H1 (cell line): Measurements from ENCODE around the gene ACTG1. TPM values are rescaled to one million over a fixed set of nuclear protein-coding genes. Genes with fewer than 3 reads are reported as not detected.
A peak's percentile ranks its signal among the peaks of the same experiment; 100 is the strongest.

Source experiments
- CTCF ChIA-PET: fragments of 300-600 bp; sonication (Branson Sonifier 250); formaldehyde crosslinking; loops from one replicate; lab custom pipeline; 2021; ENCODE audit not compliant: partially characterized antibody; lab: Charles Lee
- POLR2A ChIA-PET: fragments of 300-600 bp; sonication (Branson Sonifier 250); formaldehyde crosslinking; loops from one replicate; lab custom pipeline; 2021; ENCODE audit warnings: inconsistent platforms; ENCODE audit not compliant: partially characterized antibody; lab: Charles Lee
- DNase-seq, 2 experiments: peaks; one replicate each; pipeline versions ENCODE4 v3.0.0 to v3.0.0-alpha.2; 2010 to 2022; ENCODE audit warnings: low spot score in 2 of 2, low read depth in 1 of 2, mixed read lengths in 1 of 2
- FAIRE-seq: peaks from 2 replicates; lab custom pipeline; 2011; peaks lifted over from hg19 to GRCh38; lab: Jason Lieb, UNC
- H2AFZ ChIP-seq: 2 replicates; pipeline ENCODE4 v1.8.1; 2012; ENCODE audit warnings: low read length, inconsistent platforms
- H2AK5ac ChIP-seq: 2 replicates; pipeline ENCODE4 v1.6.1; 2013; ENCODE audit warnings: low read depth, low read length
- H2BK120ac ChIP-seq: replicated peaks from 2 replicates; pipeline ENCODE3; 2013; ENCODE audit warnings: low read depth, low read length, inconsistent platforms
- H2BK12ac ChIP-seq: 2 replicates; pipeline ENCODE4 v1.6.1; 2013; ENCODE audit warnings: low read depth, low read length
- H2BK15ac ChIP-seq: 2 replicates; pipeline ENCODE4 v1.6.1; 2013; ENCODE audit warnings: low read length
- H2BK20ac ChIP-seq: 2 replicates; pipeline ENCODE4 v1.6.1; 2013; ENCODE audit warnings: low read length
- H2BK5ac ChIP-seq: 2 replicates; pipeline ENCODE4 v1.6.1; 2013; ENCODE audit warnings: low read depth, low read length
- H3K14ac ChIP-seq: 2 replicates; pipeline ENCODE4 v1.6.1; 2013; ENCODE audit warnings: inconsistent platforms; ENCODE audit not compliant: insufficient read length
- H3K18ac ChIP-seq: 2 replicates; pipeline ENCODE4 v1.6.1; 2013; ENCODE audit warnings: low read length; ENCODE audit errors: extremely low read depth
- H3K23ac ChIP-seq: 2 replicates; pipeline ENCODE4 v1.6.1; 2013; ENCODE audit warnings: inconsistent platforms; ENCODE audit not compliant: insufficient read length
- H3K23me2 ChIP-seq: 2 replicates; pipeline ENCODE4 v1.6.1; 2013; ENCODE audit warnings: low read depth, low read length
- H3K27ac ChIP-seq: 2 replicates; pipeline ENCODE4 v1.6.1; 2011; ENCODE audit warnings: low read depth, low read length, inconsistent platforms
- H3K27me3 ChIP-seq, 4 experiments: replicated peaks in 1 of 4; 1 replicate in 1 of 4; 2 replicates in 3 of 4; pipeline versions ENCODE4 v1.6.1 to v1.8.1; 2011 to 2013; ENCODE audit warnings: low read length in 3 of 4, mild to moderate bottlenecking in 3 of 4, inconsistent platforms in 2 of 4, mixed read lengths in 2 of 4, moderate library complexity in 1 of 4; ENCODE audit not compliant: control insufficient read depth in 3 of 4, insufficient read depth in 3 of 4; ENCODE audit errors: extremely low read depth in 1 of 4
- H3K36me3 ChIP-seq, 4 experiments: 2 replicates each; pipeline versions ENCODE4 v1.6.1 to v1.8.1; 2011 to 2013; ENCODE audit warnings: mild to moderate bottlenecking in 4 of 4, low read length in 3 of 4, moderate library complexity in 2 of 4, control low read depth in 1 of 4, inconsistent platforms in 1 of 4; ENCODE audit not compliant: insufficient read depth in 4 of 4, control insufficient read depth in 2 of 4
- H3K4ac ChIP-seq: replicated peaks from 2 replicates; pipeline ENCODE3; 2013; ENCODE audit warnings: low read length, low read depth, mixed read lengths, inconsistent platforms; ENCODE audit not compliant: insufficient read length
- H3K4me1 ChIP-seq, 4 experiments: replicated peaks in 1 of 4; 1 replicate in 1 of 4; 2 replicates in 3 of 4; pipeline versions ENCODE4 v1.6.1 to v1.8.1; 2011 to 2013; ENCODE audit warnings: low read length in 3 of 4, inconsistent platforms in 2 of 4, mixed read lengths in 1 of 4; ENCODE audit not compliant: insufficient read depth in 4 of 4, control insufficient read depth in 3 of 4
- H3K4me2 ChIP-seq, 2 experiments: 2 replicates each; pipeline versions ENCODE4 v1.6.1 to v1.8.1; 2011 to 2013; ENCODE audit warnings: low read depth in 2 of 2, low read length in 2 of 2, control low read depth in 1 of 2, inconsistent platforms in 1 of 2, mild to moderate bottlenecking in 1 of 2; ENCODE audit not compliant: insufficient read depth in 1 of 2
- H3K4me3 ChIP-seq, 4 experiments: fragments of 200-600, 300-600 bp in 1 of 4; sonication (generic), shearing (Covaris generic), sonication (Bioruptor Twin) in 1 of 4; 2 replicates each; pipeline versions ENCODE4 v1.5.1 to v1.8.1; 2011 to 2016; ENCODE audit warnings: low read length in 4 of 4, low read depth in 3 of 4, control low read depth in 2 of 4, inconsistent platforms in 2 of 4, mild to moderate bottlenecking in 2 of 4, mixed read lengths in 1 of 4, moderate library complexity in 1 of 4; ENCODE audit not compliant: insufficient read depth in 2 of 4; ENCODE audit errors: extremely low read depth in 1 of 4
- H3K56ac ChIP-seq: replicated peaks from 2 replicates; pipeline ENCODE3; 2013; ENCODE audit warnings: low read depth, mild to moderate bottlenecking, mixed read lengths, low read length, inconsistent platforms; ENCODE audit not compliant: insufficient read length
- H3K79me1 ChIP-seq: 2 replicates; pipeline ENCODE4 v1.6.1; 2013; ENCODE audit warnings: low read depth, low read length, control low read depth
- H3K79me2 ChIP-seq, 2 experiments: 2 replicates each; pipeline versions ENCODE4 v1.6.1 to v1.8.1; 2012 to 2013; ENCODE audit warnings: low read length in 2 of 2, mild to moderate bottlenecking in 2 of 2, inconsistent platforms in 1 of 2; ENCODE audit not compliant: insufficient read depth in 2 of 2, control insufficient read depth in 1 of 2
- H3K9ac ChIP-seq, 4 experiments: replicated peaks in 1 of 4; 1 replicate in 1 of 4; 2 replicates in 3 of 4; pipeline versions ENCODE4 v1.6.1 to v1.8.1; 2011 to 2013; ENCODE audit warnings: low read depth in 3 of 4, low read length in 3 of 4, control low read depth in 2 of 4, mild to moderate bottlenecking in 2 of 4, moderate library complexity in 2 of 4, inconsistent platforms in 1 of 4; ENCODE audit errors: extremely low read depth in 1 of 4
- H3K9me3 ChIP-seq, 2 experiments: 2 replicates each; pipeline versions ENCODE4 v1.6.1 to v1.8.1; 2012 to 2013; ENCODE audit warnings: mild to moderate bottlenecking in 2 of 2, moderate library complexity in 2 of 2, control low read depth in 1 of 2, inconsistent platforms in 1 of 2, low read depth in 1 of 2, low read length in 1 of 2, mixed read lengths in 1 of 2; ENCODE audit not compliant: insufficient read depth in 2 of 2
- H4K20me1 ChIP-seq, 2 experiments: replicated peaks in 1 of 2; 2 replicates each; pipeline versions ENCODE3 to v1.8.1; 2011 to 2013; ENCODE audit warnings: inconsistent platforms in 2 of 2, low read length in 2 of 2, mild to moderate bottlenecking in 1 of 2; ENCODE audit not compliant: insufficient read depth in 2 of 2, control insufficient read depth in 1 of 2
- H4K5ac ChIP-seq: 2 replicates; pipeline ENCODE4 v1.6.1; 2013; ENCODE audit warnings: low read length, low read depth, mixed read lengths, inconsistent platforms; ENCODE audit not compliant: insufficient read length
- H4K8ac ChIP-seq: 2 replicates; pipeline ENCODE4 v1.8.0; 2013; ENCODE audit warnings: mild to moderate bottlenecking, moderate library complexity, low read length, inconsistent platforms; ENCODE audit not compliant: insufficient read depth; ENCODE audit errors: extremely low read depth
- H4K91ac ChIP-seq: replicated peaks from 2 replicates; pipeline ENCODE3; 2013; ENCODE audit warnings: low read length, mixed read lengths, inconsistent platforms; ENCODE audit not compliant: insufficient read length
- CEBPB ChIP-seq: IDR thresholded peaks from 2 replicates; pipeline ENCODE4 v1.6.1; 2012; ENCODE audit warnings: low read depth, low read length
- GTF2F1 ChIP-seq: IDR thresholded peaks from 2 replicates; pipeline ENCODE4 v1.6.1; 2012; ENCODE audit warnings: low read depth, low read length, improper control_type of control experiment, borderline replicate concordance
- MAFK ChIP-seq: IDR thresholded peaks from 2 replicates; pipeline ENCODE4 v1.6.1; 2012; ENCODE audit warnings: low read depth, mild to moderate bottlenecking, improper control_type of control experiment, low read length
- NANOG ChIP-seq: IDR thresholded peaks from 2 replicates; pipeline ENCODE4 v1.6.1; 2011; ENCODE audit warnings: low read length, low read depth, mild to moderate bottlenecking, inconsistent platforms; ENCODE audit not compliant: insufficient read depth, poor library complexity, severe bottlenecking
- RAD21 ChIP-seq, 2 experiments: IDR thresholded peaks in 1 of 2; conservative IDR thresholded peaks in 1 of 2; 2 replicates each; pipeline ENCODE4 v1.6.1; 2011; ENCODE audit warnings: low read depth in 2 of 2, low read length in 2 of 2, improper control_type of control experiment in 1 of 2, inconsistent platforms in 1 of 2, mild to moderate bottlenecking in 1 of 2, moderate library complexity in 1 of 2
- RBBP5 ChIP-seq: IDR thresholded peaks from 2 replicates; pipeline ENCODE4 v1.7.1; 2012; ENCODE audit warnings: low read depth, mild to moderate bottlenecking, inconsistent platforms, low read length, moderate library complexity, borderline replicate concordance
- SIRT6 ChIP-seq: IDR thresholded peaks from one replicate; pipeline ENCODE4 v1.7.1; 2012; ENCODE audit warnings: low read length, inconsistent platforms
- WGBS, 2 experiments: shearing (Covaris generic) in 1 of 2; methylation state at CpG; one replicate each; pipeline versions ENCODE4 v1.1.6 to v1.1.7; 2013 to 2015; ENCODE audit warnings: low lambda C conversion rate in 2 of 2, mixed read lengths in 2 of 2, inconsistent platforms in 1 of 2, low coverage in 1 of 2, missing lambda C conversion rate in 1 of 2; ENCODE audit not compliant: insufficient replicate concordance in 2 of 2, insufficient coverage in 1 of 2, insufficient read length in 1 of 2; ENCODE audit errors: extremely low coverage in 1 of 2, missing lambda C conversion rate in 1 of 2; 5-methylcytosine and 5-hydroxymethylcytosine counted together
- polyA plus RNA-seq, 7 experiments: library from polyadenylated mRNA; depleted of rRNA in 3 of 7; stranded (reverse) in 5 of 7; unstranded in 2 of 7; fragments of >200 nt in 5 of 7; fragments of 200-250 nt in 2 of 7; gene quantifications; 1 replicate in 5 of 7; 2 replicates in 1 of 7; 4 replicates in 1 of 7; pipeline versions ENCODE4 v1.2.1 to v1.2.3, GENCODE V29; 2011 to 2013; ENCODE audit warnings: missing spikeins in 2 of 7, mixed read lengths in 2 of 7
- total RNA-seq: library from RNA; stranded (reverse); fragmentation: NEBNext Ultra II Directional; extraction: Animal tissue kit (Norgen Biotek cat#: 25700); gene quantifications from 2 replicates; pipeline ENCODE4 v1.2.1, GENCODE V29; 2021
- TF ChIP-seq, protein P1 (sequence below), 3 experiments: IDR thresholded peaks; 1 replicate in 2 of 3; 2 replicates in 1 of 3; pipeline versions ENCODE4 v1.5.1 to v1.6.1; 2011; ENCODE audit warnings: low read length in 3 of 3, mild to moderate bottlenecking in 3 of 3, inconsistent platforms in 2 of 3, low read depth in 1 of 3, moderate library complexity in 1 of 3; ENCODE audit not compliant: insufficient read depth in 1 of 3; ENCODE audit errors: control extremely low read depth in 1 of 3

Gene ACTG1
- total and polyA plus RNA-seq, 2 of the 8 experiments (the other 6 are each of a cell fraction or from before 2014, with no cell fraction given): 3,535 to 5,010 TPM

- Histone ChIP-seq H4K5ac (no peak overlapping the region), H3K23me2 (no peaks in the 10 kb centered on the region), H3K18ac (no peak overlapping the region), H3K36me3 (peaks cover 6 to 42% (median 7%) of the 10 kb centered on the region in 4 experiments; a peak in 5 of 8 replicates), H3K27me3 (no peaks in the 10 kb centered on the region), H4K20me1 (peaks cover 3% of the 10 kb centered on the region in 2 experiments), H3K27ac (peak overlapping the region; percentile 25; the same call in 1 of the 2 replicates), H2BK12ac (no peak overlapping the region), H2BK120ac (no peak overlapping the region), H3K79me2 (no peaks in the 10 kb centered on the region), H3K79me1 (no peaks in the 10 kb centered on the region), H2BK5ac (no peak overlapping the region), H3K4ac (no peak overlapping the region), H2AK5ac (no peak overlapping the region), H3K4me1 (no peaks in the 10 kb centered on the region), H3K23ac (no peak overlapping the region), H3K9me3 (no peaks in the 10 kb centered on the region), H3K4me3 (no peak overlapping the region), H3K14ac (no peak overlapping the region), H3K56ac (no peak overlapping the region), H2AFZ (no peak overlapping the region), H3K4me2 (no peak overlapping the region), H4K91ac (no peak overlapping the region), H4K8ac (no peak overlapping the region; the same call in 1 of the 2 replicates), H2BK20ac (no peak overlapping the region), H3K9ac (no peak overlapping the region), H2BK15ac (no peak overlapping the region)
- ChIA-PET CTCF (interaction anchor here (0.6 to 1.4 kb wide), 7 partner anchors 10 to 42 kb away, joined by 3 to 5 read pairs (median 3); no protein-coding TSS in a partner anchor), POLR2A (interaction anchor here (0.7 to 0.8 kb wide), 3 partner anchors 10 to 304 kb away, joined by 3 to 5 read pairs (median 4); no protein-coding TSS in a partner anchor)
- FAIRE-seq (no peak), DNase-seq (no peak)
- WGBS, 2 experiments: 81% methylated on average over 23 of the region's 27 CpGs; no CpG with 5 or more reads in 1 of the 2 experiments
- TF ChIP-seq SIRT6 (no peak), MAFK (no peak), NANOG (no peak), RAD21 (IDR thresholded peaks at IDR 0.05 in 1 of 2, conservative IDR thresholded peaks at IDR 0.05 in 1 of 2; ENCODE audit: low read depth in 2 of 2, low read length in 2 of 2) (peak in 1 of 2 experiments; percentile 20; a peak in 1 of 4 replicates), RBBP5 (no peak), CEBPB (no peak), GTF2F1 (no peak)
- TF ChIP-seq, protein P1, sequence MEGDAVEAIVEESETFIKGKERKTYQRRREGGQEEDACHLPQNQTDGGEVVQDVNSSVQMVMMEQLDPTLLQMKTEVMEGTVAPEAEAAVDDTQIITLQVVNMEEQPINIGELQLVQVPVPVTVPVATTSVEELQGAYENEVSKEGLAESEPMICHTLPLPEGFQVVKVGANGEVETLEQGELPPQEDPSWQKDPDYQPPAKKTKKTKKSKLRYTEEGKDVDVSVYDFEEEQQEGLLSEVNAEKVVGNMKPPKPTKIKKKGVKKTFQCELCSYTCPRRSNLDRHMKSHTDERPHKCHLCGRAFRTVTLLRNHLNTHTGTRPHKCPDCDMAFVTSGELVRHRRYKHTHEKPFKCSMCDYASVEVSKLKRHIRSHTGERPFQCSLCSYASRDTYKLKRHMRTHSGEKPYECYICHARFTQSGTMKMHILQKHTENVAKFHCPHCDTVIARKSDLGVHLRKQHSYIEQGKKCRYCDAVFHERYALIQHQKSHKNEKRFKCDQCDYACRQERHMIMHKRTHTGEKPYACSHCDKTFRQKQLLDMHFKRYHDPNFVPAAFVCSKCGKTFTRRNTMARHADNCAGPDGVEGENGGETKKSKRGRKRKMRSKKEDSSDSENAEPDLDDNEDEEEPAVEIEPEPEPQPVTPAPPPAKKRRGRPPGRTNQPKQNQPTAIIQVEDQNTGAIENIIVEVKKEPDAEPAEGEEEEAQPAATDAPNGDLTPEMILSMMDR (IDR thresholded peaks at IDR 0.05; ENCODE audit: control extremely low read depth in 1 of 3, insufficient read depth in 1 of 3, low read depth in 1 of 3, low read length in 3 of 3): peak; percentile 41 to 52 (median 46)
Measured at GRCh38 chr17:81558941-81559806, 46.6 kb upstream of the ACTG1 start.
